GM18861 (cell line): ENCODE measurements around the gene KCTD10.
"Not testable (repeated sequence)": the region's sequence is repeated elsewhere in the genome, so short reads cannot be mapped to it uniquely, and the experiment has no call there.

ENCODE experiments used
- ATAC-seq: cut with Tn5 transposase; IDR thresholded peaks from one replicate; pipeline ENCODE4 v1.9.1; 2021; ENCODE audit not compliant: unreplicated experiment

The KCTD10 gene

GRCh38 chr12:109423392-109423791, 53.7 kb downstream of the KCTD10 start:
- no peak for ATAC-seq

- ATAC-seq: no peak
Observed at GRCh38 chr12:109422251-109422650, 54.8 kb downstream of the KCTD10 start.

GRCh38 chr12:109421355-109422087, 55.6 kb downstream of the KCTD10 start:
- ATAC-seq: no peak

- ATAC-seq: no peak
Observed at GRCh38 chr12:109418848-109419480, 58.1 kb downstream of the KCTD10 start.

- not testable (repeated sequence) for ATAC-seq
Observed at GRCh38 chr12:109406147-109406546, 71.0 kb downstream of the KCTD10 start.

- ATAC-seq: not testable (repeated sequence)
Observed at GRCh38 chr12:109404841-109405240, 72.3 kb downstream of the KCTD10 start.
